ENCODE results near the gene CCDC7.
A peak's percentile ranks its signal among the peaks of the same experiment; 100 is the strongest.
"Not testable (repeated sequence)": the region's sequence is repeated elsewhere in the genome, so short reads cannot be mapped to it uniquely, and the experiment has no call there.

CCDC7 gene

GRCh38 chr10:32582946-32583345 is 137.0 kb downstream of the CCDC7 start:
- DNase-seq = no peak

- DNase-seq = not testable (repeated sequence)
Observed at GRCh38 chr10:32598022-32598421, 152.1 kb downstream of the CCDC7 start.

- no peak for DNase-seq
Observed at GRCh38 chr10:32600317-32600716, 154.4 kb downstream of the CCDC7 start.

- DNase-seq = not testable (repeated sequence)
Observed at GRCh38 chr10:32601562-32601961, 155.6 kb downstream of the CCDC7 start.

- DNase-seq = no peak
Observed at GRCh38 chr10:32605787-32606186, 159.8 kb downstream of the CCDC7 start.

GRCh38 chr10:32610543-32610942 is 164.6 kb downstream of the CCDC7 start:
- not testable (repeated sequence) for DNase-seq

- no peak for DNase-seq
Observed at GRCh38 chr10:32616438-32616837, 170.5 kb downstream of the CCDC7 start.

- DNase-seq = no peak
Observed at GRCh38 chr10:32618482-32618881, 172.5 kb downstream of the CCDC7 start.

GRCh38 chr10:32621969-32622368 is 176.0 kb downstream of the CCDC7 start:
- no peak for DNase-seq

- no peak for DNase-seq
Observed at GRCh38 chr10:32622409-32622808, 176.5 kb downstream of the CCDC7 start.

- no peak for DNase-seq
Observed at GRCh38 chr10:32627183-32627582, 181.2 kb downstream of the CCDC7 start.

GRCh38 chr10:32629910-32630309 is 184.0 kb downstream of the CCDC7 start:
- no peak for DNase-seq

GRCh38 chr10:32646535-32646934 is 200.6 kb downstream of the CCDC7 start:
- no peak for DNase-seq

- peak; percentile 0 for DNase-seq
Observed at GRCh38 chr10:32650246-32650655, 204.3 kb downstream of the CCDC7 start.

- DNase-seq = not testable (repeated sequence)
Observed at GRCh38 chr10:32657430-32657829, 211.5 kb downstream of the CCDC7 start.

GRCh38 chr10:32661346-32661745 is 215.4 kb downstream of the CCDC7 start:
- no peak for DNase-seq

GRCh38 chr10:32680803-32681557 is 235.0 kb downstream of the CCDC7 start:
- DNase-seq = no peak

- DNase-seq = no peak
Observed at GRCh38 chr10:32684291-32684690, 238.4 kb downstream of the CCDC7 start.

GRCh38 chr10:32687116-32687515 is 241.2 kb downstream of the CCDC7 start:
- DNase-seq = no peak

- DNase-seq = no peak
Observed at GRCh38 chr10:32687546-32687945, 241.6 kb downstream of the CCDC7 start.

- DNase-seq = peak; percentile 50
Observed at GRCh38 chr10:32692174-32692573, 246.2 kb downstream of the CCDC7 start.

- DNase-seq = no peak
Observed at GRCh38 chr10:32693441-32693979, 247.6 kb downstream of the CCDC7 start.

GRCh38 chr10:32699683-32700082 is 253.7 kb downstream of the CCDC7 start:
- not testable (repeated sequence) for DNase-seq

GRCh38 chr10:32713560-32713959 is 267.6 kb downstream of the CCDC7 start:
- no peak for DNase-seq

All from fibroblast of skin of back (primary cell).